LoVo (cell line): ENCODE data around the gene P2RX1.

ENCODE experiments used
- DNase-seq: peaks from one replicate; pipeline ENCODE4 v3.0.0-alpha.2; 2016; ENCODE audit warnings: low spot score

Gene P2RX1

DNA sequence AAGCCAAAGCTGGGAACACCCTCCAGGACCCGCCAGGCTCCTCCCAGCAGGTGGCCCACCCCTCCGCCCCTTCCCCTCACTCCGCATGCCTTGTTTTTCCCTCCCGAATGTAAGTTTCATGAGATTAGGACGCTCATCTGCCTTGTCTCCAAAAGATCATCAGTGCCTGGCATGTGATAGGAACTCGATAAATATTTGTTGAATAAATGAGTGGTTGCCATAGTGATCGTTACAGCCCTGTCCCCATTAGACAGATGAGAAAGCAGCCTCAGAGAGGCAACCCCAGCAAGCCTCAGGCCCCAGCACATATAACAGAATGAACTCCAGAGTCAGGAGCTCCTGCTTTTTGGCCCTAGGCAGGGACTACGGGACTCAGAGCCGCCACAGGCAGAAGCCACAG, 28.5 kb downstream of the P2RX1 start:
- no peak for DNase-seq

DNA sequence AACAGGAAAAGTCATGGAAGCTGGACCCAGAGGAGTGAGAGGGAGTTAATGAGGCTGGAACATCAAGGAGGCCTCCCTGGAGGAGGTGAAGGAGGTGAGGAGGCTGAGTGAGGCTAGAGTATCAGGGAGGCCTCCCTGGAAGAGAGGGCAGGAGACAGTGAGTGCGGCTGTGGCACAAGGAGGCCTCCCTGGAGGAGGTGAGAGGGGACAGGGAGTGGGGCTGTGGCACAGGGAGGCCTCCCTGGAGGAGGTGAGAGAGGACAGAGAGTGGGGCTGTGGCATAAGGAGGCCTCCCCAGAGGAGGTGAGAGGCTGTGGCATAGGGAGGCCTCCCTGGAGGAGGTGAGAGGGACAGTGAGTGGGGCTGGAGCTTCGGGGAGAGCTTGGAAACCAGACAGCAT, 28.9 kb downstream of the P2RX1 start:
- no peak for DNase-seq

DNA sequence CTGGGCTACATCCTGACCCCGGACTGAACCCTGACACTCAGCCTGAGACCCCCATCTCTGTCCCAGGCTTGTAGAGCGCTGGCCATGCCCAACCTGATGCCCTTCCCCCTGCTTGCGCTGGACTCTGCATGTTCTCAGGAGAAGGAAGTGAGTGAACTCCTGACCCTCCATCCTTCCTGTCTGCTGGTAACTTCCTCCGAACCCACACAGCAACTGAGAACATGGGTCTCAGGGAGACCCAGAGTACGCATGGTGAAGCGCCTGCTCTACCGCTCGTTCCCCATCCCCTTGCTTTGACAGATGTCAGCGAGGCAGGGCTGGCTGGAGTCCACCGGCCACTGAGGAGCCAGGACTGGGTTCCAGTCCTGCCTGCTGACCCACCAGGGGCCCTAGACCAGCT, 29.5 kb downstream of the P2RX1 start:
- no peak for DNase-seq

DNA sequence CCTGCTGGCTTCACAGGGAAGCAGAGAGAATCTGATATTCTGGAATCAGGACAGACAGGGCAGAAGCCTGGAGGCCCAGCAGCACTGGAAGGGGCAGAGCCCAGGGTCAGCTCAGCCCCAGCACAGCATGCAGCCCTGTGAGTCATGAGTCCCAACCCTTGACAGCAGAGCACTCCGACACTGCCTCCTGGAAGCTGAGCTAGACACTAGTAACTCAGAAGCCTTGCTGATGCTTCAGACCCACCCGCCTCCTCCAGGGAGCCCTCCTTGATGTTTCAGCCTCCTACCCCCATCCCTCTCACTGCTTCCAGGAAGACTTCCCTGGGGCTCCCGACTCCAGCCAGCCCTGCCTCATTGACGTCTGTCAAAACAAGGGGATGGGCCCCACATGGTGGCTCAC, 30.3 kb downstream of the P2RX1 start:
- no peak for DNase-seq

DNA sequence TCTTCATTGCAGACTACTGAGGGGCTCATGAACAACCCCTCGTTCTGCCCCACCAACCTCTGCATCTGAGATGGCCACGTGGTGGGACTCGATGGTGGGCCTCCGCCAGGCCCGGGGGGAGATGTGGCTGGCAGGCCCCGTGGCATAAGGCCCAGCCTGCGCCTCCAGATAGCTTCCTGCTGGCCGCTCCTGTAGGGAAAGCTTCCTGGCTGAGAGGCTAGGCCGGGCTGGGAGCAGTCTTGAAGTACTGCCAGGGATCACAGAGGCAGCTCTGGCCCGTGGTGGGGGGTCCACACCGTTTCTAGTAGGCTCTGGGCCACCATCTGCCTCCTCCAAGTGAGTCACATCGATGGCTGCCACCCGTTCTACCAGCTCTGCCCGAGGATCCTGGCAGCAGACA, 31.0 kb downstream of the P2RX1 start:
- no peak for DNase-seq

DNA sequence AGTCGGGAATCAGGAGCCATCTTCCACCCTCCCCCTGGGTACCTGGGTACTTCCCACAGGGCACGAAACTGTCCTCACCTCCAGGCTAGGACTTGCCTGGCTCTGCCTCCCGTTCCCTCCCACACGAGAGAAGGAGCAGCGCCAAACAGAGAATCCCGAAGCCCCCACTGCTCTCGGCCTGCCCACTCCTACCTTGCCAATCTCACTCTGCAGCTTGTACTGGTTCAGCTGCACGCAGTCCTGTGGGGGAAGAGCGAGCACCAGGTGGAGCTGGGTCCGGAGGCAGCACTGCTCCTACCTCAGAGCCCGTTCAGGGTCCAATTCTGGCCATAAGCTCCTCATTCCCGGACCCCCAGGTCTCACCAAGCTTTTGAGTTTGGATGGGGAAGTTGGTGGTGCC, 32.1 kb downstream of the P2RX1 start:
- no peak for DNase-seq

DNA sequence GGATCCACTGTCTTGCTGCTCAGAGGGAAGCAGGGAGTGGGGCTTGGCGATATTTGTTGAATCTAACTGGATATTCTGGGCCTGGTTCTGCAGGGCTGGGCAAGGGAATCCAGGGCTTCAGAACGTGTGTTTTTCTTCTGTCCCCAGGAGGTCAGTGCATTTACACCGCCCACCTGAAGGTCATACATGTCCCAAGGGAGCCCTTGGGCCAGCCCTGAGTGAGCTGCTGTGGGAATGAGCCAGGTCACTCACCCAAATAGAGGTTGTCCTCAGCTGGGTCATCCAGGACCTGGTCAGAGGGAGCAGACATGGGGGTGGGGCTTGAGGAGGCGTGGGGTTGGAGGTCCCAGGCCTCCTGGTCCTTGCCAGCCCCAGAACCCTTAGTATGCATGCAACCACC, 34.0 kb downstream of the P2RX1 start:
- DNase-seq: no peak

DNA sequence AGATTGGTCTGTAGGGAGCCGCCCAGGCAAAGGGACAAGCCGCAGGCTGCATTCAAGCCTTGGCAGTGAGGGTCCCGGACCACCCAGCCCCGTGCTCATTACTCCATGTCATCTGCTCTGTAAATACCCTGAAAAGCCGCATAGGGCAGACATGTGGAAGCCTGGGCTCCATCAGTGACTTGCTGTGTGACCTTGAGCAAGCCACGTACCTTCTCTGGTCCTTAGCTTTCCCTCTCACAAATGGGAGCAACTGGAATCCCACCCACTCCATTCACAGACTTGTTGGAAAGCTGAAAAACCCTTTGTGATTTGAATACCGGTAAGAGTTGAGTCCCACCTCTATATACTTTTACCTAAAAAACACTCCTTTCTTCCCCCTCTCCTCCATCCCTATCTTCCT, 35.3 kb downstream of the P2RX1 start:
- no peak for DNase-seq

DNA sequence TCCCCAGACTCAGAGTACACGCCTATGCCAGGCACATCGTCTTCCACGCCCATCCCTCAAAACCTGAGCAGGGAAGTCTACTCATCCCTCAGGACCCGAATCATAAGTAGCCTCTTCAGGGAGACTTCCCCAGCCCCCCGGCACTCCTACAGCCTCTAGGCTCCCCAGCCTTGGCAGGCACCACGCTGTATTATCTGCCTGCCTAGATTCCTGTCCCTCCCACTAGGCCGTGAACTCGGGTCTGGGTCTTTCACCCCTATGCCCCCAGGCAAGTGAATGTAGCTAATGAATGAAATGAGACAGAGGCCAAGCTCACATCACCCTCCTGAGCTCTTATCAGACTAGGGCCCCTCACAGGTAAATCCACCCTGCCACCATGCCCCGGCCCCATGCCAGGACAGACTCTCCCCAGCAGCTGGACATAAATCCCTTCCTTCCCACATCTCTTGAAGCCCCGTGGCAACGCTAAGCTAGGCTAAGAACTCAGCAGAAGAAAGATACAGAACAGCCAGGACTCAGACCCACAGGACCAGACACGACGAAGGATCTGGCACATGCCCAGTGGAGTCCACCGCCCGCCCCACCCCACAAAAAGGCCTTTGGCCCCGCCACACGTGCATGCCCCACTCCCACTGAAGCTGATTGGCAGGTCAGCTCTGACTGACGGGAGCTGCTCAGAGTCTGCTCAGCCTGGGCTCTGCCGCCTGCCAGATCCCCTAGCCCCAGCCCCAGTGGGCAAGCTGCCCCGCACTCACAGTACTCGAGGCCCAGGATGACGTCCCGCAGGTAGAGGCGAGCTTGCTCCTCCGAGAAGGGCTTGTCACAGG, 36.5 kb downstream of the P2RX1 start:
- DNase-seq: no peak

DNA sequence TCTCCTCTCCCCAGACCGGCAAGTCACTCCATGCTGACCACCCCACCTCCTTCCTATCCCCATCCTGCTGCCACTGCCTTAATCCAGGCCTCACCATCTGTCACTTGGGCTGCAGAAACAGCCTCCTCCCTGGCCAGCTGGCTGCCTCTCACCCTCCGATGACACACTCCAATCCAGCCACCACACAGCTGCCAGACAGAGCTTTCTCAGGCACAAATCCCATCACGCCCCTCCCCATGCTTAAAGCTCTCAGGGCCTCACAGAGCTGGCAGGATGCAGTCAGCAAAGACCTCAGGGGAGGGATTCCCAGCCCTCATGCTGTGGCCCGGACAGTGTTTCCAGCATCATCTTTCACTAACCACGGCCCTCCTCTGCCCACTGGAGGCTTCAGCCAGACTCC, 37.1 kb downstream of the P2RX1 start:
- no peak for DNase-seq

DNA sequence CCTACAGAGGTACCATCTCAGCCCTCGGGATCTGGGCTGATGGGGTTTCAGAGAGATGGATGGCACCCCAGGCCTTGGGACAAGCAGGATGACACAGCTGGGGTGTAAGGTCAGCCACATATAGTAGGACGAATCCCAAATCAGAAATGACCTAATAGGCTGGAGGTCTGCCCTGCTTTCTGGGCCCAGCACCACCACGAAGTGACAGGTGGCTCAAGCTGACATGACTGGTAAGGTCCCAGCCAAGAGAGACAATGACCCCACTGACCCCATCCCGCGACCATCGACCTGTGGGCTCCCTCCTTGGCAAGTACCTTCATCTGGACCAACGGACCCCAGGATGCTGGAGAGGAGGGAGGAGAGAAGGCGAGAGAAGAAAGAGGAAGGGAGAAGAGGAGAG, 39.0 kb downstream of the P2RX1 start:
- DNase-seq: no peak

DNA sequence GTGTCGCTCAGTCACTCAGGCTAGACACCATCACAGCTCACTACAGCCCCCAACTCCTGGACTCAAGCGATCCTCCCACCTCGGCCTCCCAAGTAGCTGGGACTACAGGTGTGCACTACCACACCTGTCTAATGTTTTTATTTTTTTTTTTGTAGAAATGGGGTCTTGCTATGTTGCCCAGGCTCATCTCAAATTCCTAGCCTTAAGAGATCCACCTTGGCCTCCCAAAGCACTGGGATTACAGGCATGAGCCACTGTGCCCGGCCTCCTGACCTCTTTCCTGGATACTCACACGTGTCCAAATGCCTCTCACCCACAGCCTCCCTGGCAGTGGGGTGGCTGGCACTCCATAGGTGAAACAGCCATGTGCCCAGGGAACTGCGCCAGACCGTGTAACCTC, 40.9 kb downstream of the P2RX1 start:
- DNase-seq: no peak

DNA sequence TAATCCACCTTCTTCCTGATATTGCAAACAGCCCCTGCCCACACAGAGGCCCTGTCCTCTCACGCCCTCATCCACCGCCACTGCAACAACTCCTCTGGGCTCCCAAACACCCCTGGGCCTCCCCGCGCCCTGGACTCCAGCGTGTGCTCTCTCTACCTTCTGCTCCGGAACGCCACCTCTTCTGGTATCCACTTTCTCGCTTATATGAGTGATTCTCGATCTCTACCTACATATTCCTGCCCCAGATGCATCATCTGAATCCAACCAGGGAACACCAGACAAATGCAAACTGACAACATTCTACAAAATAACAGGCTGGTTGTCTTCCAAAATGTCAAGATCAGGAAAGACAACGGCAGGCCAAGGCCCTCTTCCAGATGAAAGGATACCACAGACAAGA, 42.4 kb downstream of the P2RX1 start:
- no peak for DNase-seq

DNA sequence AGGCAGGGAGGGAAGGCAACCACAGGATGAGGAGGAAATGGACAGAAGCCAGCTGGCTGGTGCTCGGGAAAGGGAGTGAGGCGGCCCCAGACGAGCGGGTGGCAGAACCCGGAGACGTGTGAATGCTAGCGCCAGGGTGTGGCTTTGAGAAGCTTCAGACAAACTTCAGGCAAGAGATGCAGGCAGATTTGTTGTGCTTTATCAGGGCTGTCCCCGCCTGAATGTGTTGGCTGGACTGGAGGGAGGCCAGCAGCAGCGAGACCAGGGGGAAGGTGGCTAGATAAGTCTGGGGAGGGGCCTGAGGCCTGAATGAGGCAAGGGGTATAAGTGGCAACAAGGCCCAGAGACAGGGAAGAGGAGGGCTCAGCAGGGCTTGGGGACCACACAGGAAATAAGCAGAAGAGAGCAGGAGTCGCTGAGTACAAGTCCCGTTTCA, 45.4 kb downstream of the P2RX1 start:
- DNase-seq: no peak

DNA sequence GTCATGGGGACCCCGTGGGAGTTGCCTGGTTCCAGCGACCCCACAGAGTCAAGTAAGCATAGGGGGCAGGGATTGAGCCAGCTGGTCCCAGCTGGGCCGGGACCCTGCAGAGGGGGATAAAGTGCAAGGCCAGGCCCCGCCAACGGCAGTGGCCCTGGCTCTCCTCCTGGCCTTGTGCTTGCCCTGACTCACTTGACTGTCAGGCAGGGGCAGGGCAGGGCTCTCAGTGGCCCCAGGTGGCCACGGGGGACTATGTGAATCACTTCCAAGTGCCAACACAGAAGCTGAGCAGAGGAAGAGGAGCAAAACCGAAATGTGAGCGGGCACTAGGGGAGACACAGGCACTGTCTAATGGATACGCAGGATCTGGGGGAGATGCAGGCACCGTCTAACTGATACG, 48.7 kb downstream of the P2RX1 start:
- no peak for DNase-seq

DNA sequence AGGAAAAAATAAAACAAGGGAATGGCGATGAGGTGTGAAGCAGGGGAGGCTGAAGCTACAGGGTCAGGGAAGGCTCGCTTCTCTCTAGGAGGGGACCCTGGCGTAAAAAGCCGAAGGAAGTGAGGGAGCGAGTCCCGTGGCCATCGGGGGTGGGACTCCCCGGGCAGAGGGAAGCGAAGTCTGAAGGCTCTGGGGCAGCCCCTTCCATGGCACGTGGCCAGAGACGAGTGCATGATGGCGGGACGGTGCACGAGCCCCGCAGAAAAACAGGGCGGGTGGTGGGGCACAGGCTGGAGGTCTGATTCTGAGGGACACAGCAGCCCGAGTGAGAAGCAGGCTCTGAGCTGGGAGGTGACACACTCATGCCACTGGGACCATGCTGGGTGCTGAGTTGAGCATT, 49.2 kb downstream of the P2RX1 start:
- DNase-seq: no peak

DNA sequence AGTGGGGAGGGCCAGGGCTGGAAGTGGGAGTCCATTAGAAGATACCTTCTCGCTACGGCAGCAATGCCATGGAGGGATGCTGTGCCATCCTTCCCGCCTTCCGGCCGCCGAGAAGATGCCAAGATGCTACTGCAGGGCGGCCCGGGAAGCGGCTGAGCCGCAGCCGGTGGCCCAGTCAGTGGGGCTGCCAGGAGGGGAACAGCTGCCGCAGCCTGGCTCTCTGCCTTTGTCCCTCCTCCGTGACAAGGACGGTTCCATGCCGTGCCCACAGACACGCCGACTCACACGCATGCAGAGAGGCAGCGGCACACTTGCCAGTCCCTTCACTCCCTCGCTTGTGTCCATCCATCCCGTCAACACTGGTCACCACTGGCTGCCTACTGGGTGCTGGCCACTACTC, 50.0 kb downstream of the P2RX1 start:
- DNase-seq: no peak

DNA sequence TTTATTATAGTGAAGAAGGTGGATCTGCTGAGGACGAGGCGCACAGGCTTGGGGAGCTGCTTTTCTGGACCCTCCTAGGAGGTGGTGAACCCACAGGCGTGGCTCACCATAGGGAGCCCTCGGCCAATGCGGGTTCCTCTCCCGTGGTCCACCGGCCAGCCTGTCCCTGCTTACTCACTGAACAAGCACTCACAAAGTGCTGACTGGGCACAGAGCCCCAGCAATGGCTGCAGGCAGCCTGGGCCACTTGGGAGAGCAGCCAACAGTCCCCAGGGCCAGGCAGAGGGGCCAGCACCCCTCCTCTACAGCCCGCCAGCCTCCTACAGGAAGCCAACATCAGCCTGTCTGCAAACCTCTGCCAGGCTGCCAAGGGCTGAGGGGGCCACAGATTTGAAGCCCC, 51.1 kb downstream of the P2RX1 start:
- no peak for DNase-seq

DNA sequence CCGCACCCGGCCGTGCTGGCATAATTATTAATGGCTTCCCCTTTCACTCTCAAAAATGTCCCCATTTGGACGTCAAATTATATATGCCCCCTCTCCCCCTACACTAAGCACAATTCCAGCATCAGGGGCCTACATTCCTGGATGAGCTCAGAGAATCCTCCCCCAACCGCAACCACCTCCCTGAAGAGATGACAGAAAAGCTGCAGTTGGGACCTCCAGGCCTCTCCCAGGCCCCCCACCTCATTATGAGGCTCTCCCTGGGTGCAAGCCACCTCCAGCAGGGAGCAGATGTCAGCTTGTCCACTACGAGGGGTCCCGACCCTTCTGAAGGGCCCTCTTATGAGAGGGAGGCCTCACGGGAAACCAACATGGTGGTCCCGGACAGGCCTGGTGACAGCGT, 51.7 kb downstream of the P2RX1 start:
- DNase-seq: no peak

DNA sequence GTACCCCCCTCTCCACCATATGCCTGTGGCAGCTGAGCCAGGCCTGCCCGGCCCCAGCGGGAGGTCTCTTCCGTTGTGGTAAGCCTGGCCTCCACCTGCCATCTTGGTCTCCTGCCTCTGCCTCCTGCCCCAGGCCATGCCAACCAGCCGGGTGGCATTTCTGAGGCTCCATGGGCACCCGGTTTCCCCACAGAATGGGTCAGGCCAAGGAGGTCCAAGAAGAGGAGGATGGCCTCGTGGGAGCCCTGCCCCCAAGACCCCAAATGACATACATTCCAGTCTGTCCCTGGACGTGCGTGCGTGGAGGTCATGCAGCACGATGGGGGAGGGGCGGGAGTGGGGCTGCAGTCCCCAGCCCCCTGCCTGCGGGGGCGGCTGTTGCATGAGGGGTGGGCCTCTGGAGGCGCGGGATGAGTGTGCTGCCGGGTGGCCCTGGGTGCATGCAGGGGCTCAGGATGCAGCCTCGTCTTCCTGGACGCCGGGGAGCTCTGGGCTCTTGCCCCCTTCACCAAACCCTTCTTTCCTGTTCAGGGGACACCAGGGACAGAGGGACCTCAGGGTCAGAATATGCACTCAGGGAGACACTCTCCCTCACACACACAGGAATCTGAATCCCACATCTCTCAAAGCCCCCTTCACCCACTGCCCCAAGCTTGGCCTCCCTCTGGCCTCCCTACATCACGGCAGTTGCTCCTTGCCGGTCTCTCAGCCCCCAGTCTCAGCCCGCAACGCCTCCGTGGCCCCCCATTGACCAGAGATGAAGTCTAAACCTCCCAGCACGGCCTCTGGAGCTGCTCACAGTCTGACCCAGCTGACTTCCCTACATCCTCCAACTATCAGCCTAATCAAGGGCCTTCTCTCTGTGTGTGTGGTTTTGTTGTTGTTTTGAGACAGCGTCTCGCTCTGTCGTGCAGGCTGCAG, 54.2 kb downstream of the P2RX1 start:
- no peak for DNase-seq

DNA sequence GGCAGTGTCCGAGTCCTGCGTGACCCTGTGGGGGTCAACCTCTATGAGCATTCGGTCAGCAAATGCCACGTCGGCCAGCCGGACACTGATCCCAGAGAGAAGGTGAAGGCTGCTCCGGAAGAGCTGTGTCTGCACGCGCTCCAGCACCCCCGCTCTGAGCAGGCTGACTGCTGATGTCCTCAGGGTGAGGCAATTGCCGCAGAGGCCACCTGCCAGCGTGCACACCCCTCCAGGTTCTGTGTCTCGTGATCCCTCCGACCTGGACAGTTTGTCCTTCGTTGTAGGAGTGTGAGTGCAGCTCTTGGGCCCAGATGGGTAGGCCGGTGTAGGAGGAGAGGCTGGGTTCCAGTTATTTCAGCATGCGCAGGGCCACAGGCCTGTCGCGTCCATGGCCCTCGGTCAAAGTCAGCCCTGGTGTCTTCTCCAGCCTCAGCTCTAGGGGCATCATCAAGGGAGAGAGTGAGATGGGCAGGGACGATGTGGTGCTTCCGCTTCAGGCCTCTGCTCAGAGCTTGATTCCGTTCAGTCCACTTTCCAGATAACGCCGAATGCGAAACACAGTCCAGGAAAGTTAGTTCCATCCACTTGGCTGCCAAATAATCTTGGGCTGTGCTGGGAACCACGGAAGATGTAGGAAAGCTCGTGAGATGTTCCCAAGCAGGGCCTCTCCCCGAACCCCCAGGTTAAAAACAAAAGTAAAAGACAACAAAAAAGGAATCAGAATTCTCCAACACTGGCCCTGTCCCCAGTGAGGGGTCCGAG, 55.1 kb downstream of the P2RX1 start:
- no peak for DNase-seq

DNA sequence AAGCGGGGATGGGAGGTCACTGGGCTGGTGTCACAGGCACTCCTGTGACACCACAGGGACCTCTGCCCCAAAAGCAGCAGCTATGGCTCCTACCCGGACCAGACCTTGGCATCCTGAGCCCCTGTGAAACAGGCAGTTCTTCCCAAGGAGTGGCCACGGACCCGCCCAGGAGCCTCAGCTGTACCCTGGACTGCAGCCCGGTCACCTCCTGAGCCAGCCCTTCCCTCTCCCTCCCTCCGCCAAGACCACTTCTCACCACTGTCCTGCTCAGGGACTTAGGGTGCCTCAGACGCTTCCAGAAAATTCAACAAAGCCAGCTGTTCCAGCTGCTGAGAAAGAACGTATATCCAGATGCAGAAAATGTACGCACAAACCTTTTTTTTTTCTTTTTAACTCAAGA, 56.3 kb downstream of the P2RX1 start:
- DNase-seq: no peak
